HG02588 (cell line): Measurements from ENCODE around the gene HDLBP.
"Not testable (repeated sequence)": the region's sequence is repeated elsewhere in the genome, so short reads cannot be mapped to it uniquely, and the experiment has no call there.

Source experiments
- ATAC-seq: cut with Tn5 transposase; IDR thresholded peaks from one replicate; pipeline ENCODE4 v1.9.1; 2021; ENCODE audit warnings: mild to moderate bottlenecking, moderate library complexity; ENCODE audit not compliant: unreplicated experiment

HDLBP gene

GRCh38 chr2:241307055-241307454 is 8.4 kb downstream of the HDLBP start:
- no peak for ATAC-seq

GRCh38 chr2:241304039-241304670 is 11.3 kb downstream of the HDLBP start:
- no peak for ATAC-seq

- ATAC-seq = no peak
Observed at GRCh38 chr2:241302759-241303651, 12.5 kb downstream of the HDLBP start.

- no peak for ATAC-seq
Observed at GRCh38 chr2:241302083-241302482, 13.4 kb downstream of the HDLBP start.

GRCh38 chr2:241300000-241300399 is 15.5 kb downstream of the HDLBP start:
- ATAC-seq = no peak

GRCh38 chr2:241298673-241299072 is 16.8 kb downstream of the HDLBP start:
- ATAC-seq = no peak

- no peak for ATAC-seq
Observed at GRCh38 chr2:241296767-241297166, 18.7 kb downstream of the HDLBP start.

GRCh38 chr2:241295326-241296095 is 20.0 kb downstream of the HDLBP start:
- ATAC-seq = no peak

GRCh38 chr2:241293378-241293797 is 22.1 kb downstream of the HDLBP start:
- not testable (repeated sequence) for ATAC-seq

- no peak for ATAC-seq
Observed at GRCh38 chr2:241291977-241292376, 23.5 kb downstream of the HDLBP start.

GRCh38 chr2:241291153-241291552 is 24.3 kb downstream of the HDLBP start:
- ATAC-seq = no peak

GRCh38 chr2:241289597-241289996 is 25.9 kb downstream of the HDLBP start:
- no peak for ATAC-seq

- ATAC-seq = no peak
Observed at GRCh38 chr2:241289053-241289452, 26.4 kb downstream of the HDLBP start.

- ATAC-seq = no peak
Observed at GRCh38 chr2:241288324-241288888, 27.1 kb downstream of the HDLBP start.

- ATAC-seq = no peak
Observed at GRCh38 chr2:241286348-241287090, 29.0 kb downstream of the HDLBP start.

- ATAC-seq = no peak
Observed at GRCh38 chr2:241285596-241285995, 29.9 kb downstream of the HDLBP start.

GRCh38 chr2:241282555-241282954 is 32.9 kb downstream of the HDLBP start:
- ATAC-seq = no peak

GRCh38 chr2:241280291-241280690 is 35.2 kb downstream of the HDLBP start:
- ATAC-seq = no peak

- no peak for ATAC-seq
Observed at GRCh38 chr2:241279828-241280227, 35.6 kb downstream of the HDLBP start.

- ATAC-seq = no peak
Observed at GRCh38 chr2:241279413-241279812, 36.1 kb downstream of the HDLBP start.
